ENCODE measurements around the gene RPUSD1. TPM values are rescaled to one million over a fixed set of nuclear protein-coding genes. Genes with fewer than 3 reads are reported as not detected.

RPUSD1 gene
- total RNA-seq, 1 experiment from 2014 or later = 48.6 TPM

DNA sequence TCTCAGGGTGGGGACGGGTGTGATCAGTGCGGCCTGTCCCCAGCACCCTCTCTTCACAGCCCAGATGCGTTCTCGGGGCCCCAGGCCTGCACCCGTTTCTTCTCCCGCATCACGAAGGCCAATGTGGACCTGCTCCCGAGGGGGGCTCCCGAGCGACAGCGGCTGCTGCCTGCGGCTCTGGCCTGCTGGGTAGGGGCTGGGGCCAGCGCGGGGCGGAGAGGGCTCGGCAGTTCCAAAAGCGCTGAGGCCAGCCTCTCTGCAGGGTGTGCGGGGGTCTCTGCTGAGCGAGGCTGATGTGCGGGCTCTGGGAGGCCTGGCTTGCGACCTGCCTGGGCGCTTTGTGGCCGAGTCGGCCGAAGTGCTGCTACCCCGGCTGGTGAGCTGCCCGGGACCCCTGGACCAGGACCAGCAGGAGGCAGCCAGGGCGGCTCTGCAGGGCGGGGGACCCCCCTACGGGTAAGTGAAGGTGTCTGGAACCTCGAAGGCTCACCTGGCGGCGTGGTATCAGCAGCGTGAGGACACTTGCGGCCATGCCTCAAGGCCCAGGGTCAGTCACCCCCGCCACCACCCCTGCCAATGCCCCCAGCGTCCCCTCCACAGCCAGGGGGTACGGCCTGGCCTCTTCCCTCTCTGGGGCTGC lies 23.2 kb downstream of the RPUSD1 start:
- Histone ChIP-seq H3K79me1 (ENCODE audit: insufficient read depth, low read depth, low read length, poor library complexity, severe bottlenecking) (no peaks in the 10 kb centered on the region), H3K27me3 (ENCODE audit: insufficient read depth, low read length) (no peaks in the 10 kb centered on the region), H3K4ac (ENCODE audit: low read depth, low read length) (no peak overlapping the region), H2AK5ac (ENCODE audit: insufficient read length, low read length) (no peak overlapping the region), H3K9me3 (ENCODE audit: control insufficient read depth, low read depth, low read length) (no peaks in the 10 kb centered on the region), H3K4me1 (ENCODE audit: insufficient read depth, low read length) (no peaks in the 10 kb centered on the region), H2BK120ac (ENCODE audit: low read depth, low read length, poor library complexity, severe bottlenecking) (no peak overlapping the region), H3K23me2 (ENCODE audit: insufficient read length, low read depth, low read length, poor library complexity, severe bottlenecking) (no peaks in the 10 kb centered on the region), H4K91ac (ENCODE audit: insufficient read length, low read depth, low read length) (no peak overlapping the region), H2BK15ac (ENCODE audit: low read depth, low read length) (no peak overlapping the region), H4K8ac (replicated peaks; ENCODE audit: insufficient read length, low read depth, low read length) (no peak overlapping the region), H2BK5ac (ENCODE audit: insufficient read length, low read length) (no peak overlapping the region), H3K18ac (ENCODE audit: insufficient read length, low read depth, low read length) (no peak overlapping the region), H2BK12ac (ENCODE audit: insufficient read length, low read depth, low read length) (no peak overlapping the region), H2BK20ac (ENCODE audit: low read depth, low read length, poor library complexity, severe bottlenecking) (no peak overlapping the region), H3K56ac (ENCODE audit: insufficient read length, low read depth, low read length) (no peak overlapping the region), H4K5ac (ENCODE audit: insufficient read length, low read depth, low read length) (no peak overlapping the region), H3K27ac (ENCODE audit: insufficient read length, low read depth, low read length) (no peak overlapping the region), H3K4me2 (ENCODE audit: insufficient read depth, insufficient read length, low read length) (no peak overlapping the region), H3K9ac (ENCODE audit: extremely low read depth, insufficient read length, low read length) (no peak overlapping the region), H4K20me1 (ENCODE audit: control insufficient read depth, insufficient read depth, insufficient read length) (no peaks in the 10 kb centered on the region), H3T11ph (ENCODE audit: low read length) (no peak overlapping the region), H3K14ac (ENCODE audit: insufficient read depth, low read length) (no peak overlapping the region), H2AFZ (ENCODE audit: low read length) (no peak overlapping the region), H3K79me2 (ENCODE audit: insufficient read depth, low read length) (no peaks in the 10 kb centered on the region), H3K23ac (ENCODE audit: insufficient read length, low read depth, low read length) (no peak overlapping the region)
- no CpG with 5 or more reads among the region's 38 CpGs for WGBS (ENCODE audit: extremely low coverage, insufficient read length, low lambda C conversion rate)
- H3K4me1 Mint-ChIP-seq = peaks cover 0 to 5% of the 10 kb centered on the region in 2 experiments; a peak in 2 of 4 replicates
- H3K27ac Mint-ChIP-seq = no peak overlapping the region; a peak in 1 of 7 replicates
- peaks cover 3% of the 10 kb centered on the region for H3K27me3 Mint-ChIP-seq (ENCODE audit: low read depth)
- no peaks in the 10 kb centered on the region for H3K9me3 Mint-ChIP-seq
- no peak for DNase-seq
- TF ChIP-seq, protein P1, sequence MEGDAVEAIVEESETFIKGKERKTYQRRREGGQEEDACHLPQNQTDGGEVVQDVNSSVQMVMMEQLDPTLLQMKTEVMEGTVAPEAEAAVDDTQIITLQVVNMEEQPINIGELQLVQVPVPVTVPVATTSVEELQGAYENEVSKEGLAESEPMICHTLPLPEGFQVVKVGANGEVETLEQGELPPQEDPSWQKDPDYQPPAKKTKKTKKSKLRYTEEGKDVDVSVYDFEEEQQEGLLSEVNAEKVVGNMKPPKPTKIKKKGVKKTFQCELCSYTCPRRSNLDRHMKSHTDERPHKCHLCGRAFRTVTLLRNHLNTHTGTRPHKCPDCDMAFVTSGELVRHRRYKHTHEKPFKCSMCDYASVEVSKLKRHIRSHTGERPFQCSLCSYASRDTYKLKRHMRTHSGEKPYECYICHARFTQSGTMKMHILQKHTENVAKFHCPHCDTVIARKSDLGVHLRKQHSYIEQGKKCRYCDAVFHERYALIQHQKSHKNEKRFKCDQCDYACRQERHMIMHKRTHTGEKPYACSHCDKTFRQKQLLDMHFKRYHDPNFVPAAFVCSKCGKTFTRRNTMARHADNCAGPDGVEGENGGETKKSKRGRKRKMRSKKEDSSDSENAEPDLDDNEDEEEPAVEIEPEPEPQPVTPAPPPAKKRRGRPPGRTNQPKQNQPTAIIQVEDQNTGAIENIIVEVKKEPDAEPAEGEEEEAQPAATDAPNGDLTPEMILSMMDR (conservative IDR thresholded peaks at IDR 0.05) = no peak
- H3K36me3 Mint-ChIP-seq (ENCODE audit: insufficient read depth in 1 of 3, low read depth in 3 of 3) = no peaks in the 10 kb centered on the region
- H3K4me3 Mint-ChIP-seq = no peak overlapping the region

Data from H9 (cell line).